Measurements from ENCODE around the gene TMEM231. TPM values are rescaled to one million over a fixed set of nuclear protein-coding genes. Genes with fewer than 3 reads are reported as not detected.
"Not testable (repeated sequence)": the region's sequence is repeated elsewhere in the genome, so short reads cannot be mapped to it uniquely, and the experiment has no call there.

Gene TMEM231
- total RNA-seq, 1 donor = 17.0 TPM

- H2AFZ ChIP-seq (ENCODE audit: low read length) = no peak overlapping the region
- H3K36me3 ChIP-seq (ENCODE audit: insufficient read depth, low read length) = no peaks in the 10 kb centered on the region
- no peak for TF ChIP-seq CTCF (IDR thresholded peaks at IDR 0.05; ENCODE audit: extremely low read depth, low read depth, low read length)
- H3K27ac ChIP-seq (ENCODE audit: low read depth, low read length) = no peak overlapping the region
- no peaks in the 10 kb centered on the region for H3K9me3 ChIP-seq (ENCODE audit: low read depth, low read length)
- no peaks in the 10 kb centered on the region for H4K20me1 ChIP-seq (ENCODE audit: insufficient read depth, low read length)
- no peak overlapping the region for H3K4me2 ChIP-seq (ENCODE audit: insufficient read depth, low read length)
- DNase-seq (ENCODE audit: insufficient read length, low spot score, missing footprints) = no peak
- peaks cover 7% of the 10 kb centered on the region for H3K79me2 ChIP-seq (ENCODE audit: insufficient read depth, low read length)
- H3K4me3 ChIP-seq (ENCODE audit: insufficient read depth, low read length) = no peak overlapping the region
- peaks cover 11% of the 10 kb centered on the region for H3K4me1 ChIP-seq (ENCODE audit: insufficient read depth, low read length)
- no peaks in the 10 kb centered on the region for H3K27me3 ChIP-seq (ENCODE audit: insufficient read depth, low read length)
These were observed 3.1 kb downstream of the TMEM231 start for GRCh38 chr16:75552951-75553350.

GRCh38 chr16:75550211-75550662, 5.8 kb downstream of the TMEM231 start:
- DNase-seq (ENCODE audit: insufficient read length, low spot score, missing footprints) = no peak

GRCh38 chr16:75548456-75548855, 7.6 kb downstream of the TMEM231 start:
- H3K4me1 ChIP-seq (ENCODE audit: insufficient read depth, low read length); H2AFZ ChIP-seq (ENCODE audit: low read length); H3K4me2 ChIP-seq (ENCODE audit: insufficient read depth, low read length); H3K36me3 ChIP-seq (ENCODE audit: insufficient read depth, low read length); H3K79me2 ChIP-seq (ENCODE audit: insufficient read depth, low read length); H3K9me3 ChIP-seq (ENCODE audit: low read depth, low read length); H4K20me1 ChIP-seq (ENCODE audit: insufficient read depth, low read length); DNase-seq (ENCODE audit: insufficient read length, low spot score, missing footprints); H3K4me3 ChIP-seq (ENCODE audit: insufficient read depth, low read length); H3K27ac ChIP-seq (ENCODE audit: low read depth, low read length); H3K27me3 ChIP-seq (ENCODE audit: insufficient read depth, low read length): not testable (repeated sequence)

More at GRCh38 chr16:75550211-75550662, 5.8 kb downstream of the TMEM231 start:
- Histone ChIP-seq H4K20me1 (ENCODE audit: insufficient read depth, low read length) (no peaks in the 10 kb centered on the region), H3K4me1 (ENCODE audit: insufficient read depth, low read length) (peaks cover 6% of the 10 kb centered on the region), H2AFZ (ENCODE audit: low read length) (no peak overlapping the region), H3K9me3 (ENCODE audit: low read depth, low read length) (no peaks in the 10 kb centered on the region), H3K36me3 (ENCODE audit: insufficient read depth, low read length) (no peaks in the 10 kb centered on the region), H3K27me3 (ENCODE audit: insufficient read depth, low read length) (no peaks in the 10 kb centered on the region), H3K4me3 (ENCODE audit: insufficient read depth, low read length) (no peak overlapping the region), H3K4me2 (ENCODE audit: insufficient read depth, low read length) (no peak overlapping the region), H3K27ac (ENCODE audit: low read depth, low read length) (no peak overlapping the region), H3K79me2 (ENCODE audit: insufficient read depth, low read length) (peaks cover 7% of the 10 kb centered on the region)
- peak; percentile 50 for TF ChIP-seq CTCF (IDR thresholded peaks at IDR 0.05; ENCODE audit: extremely low read depth, low read depth, low read length)

GRCh38 chr16:75546293-75546692, 9.8 kb downstream of the TMEM231 start:
- Histone ChIP-seq H2AFZ (ENCODE audit: low read length) (no peak overlapping the region), H3K4me3 (ENCODE audit: insufficient read depth, low read length) (no peak overlapping the region), H3K4me1 (ENCODE audit: insufficient read depth, low read length) (no peaks in the 10 kb centered on the region), H3K36me3 (ENCODE audit: insufficient read depth, low read length) (peaks cover 3% of the 10 kb centered on the region), H3K27ac (ENCODE audit: low read depth, low read length) (no peak overlapping the region), H3K9me3 (ENCODE audit: low read depth, low read length) (no peaks in the 10 kb centered on the region), H4K20me1 (ENCODE audit: insufficient read depth, low read length) (no peaks in the 10 kb centered on the region), H3K27me3 (ENCODE audit: insufficient read depth, low read length) (no peaks in the 10 kb centered on the region), H3K4me2 (ENCODE audit: insufficient read depth, low read length) (no peak overlapping the region), H3K79me2 (ENCODE audit: insufficient read depth, low read length) (no peaks in the 10 kb centered on the region)
- no peak for DNase-seq (ENCODE audit: insufficient read length, low spot score, missing footprints)
- TF ChIP-seq CTCF (IDR thresholded peaks at IDR 0.05; ENCODE audit: extremely low read depth, low read depth, low read length) = no peak

- H2AFZ ChIP-seq (ENCODE audit: low read length); H3K4me3 ChIP-seq (ENCODE audit: insufficient read depth, low read length); H4K20me1 ChIP-seq (ENCODE audit: insufficient read depth, low read length); H3K4me1 ChIP-seq (ENCODE audit: insufficient read depth, low read length); DNase-seq (ENCODE audit: insufficient read length, low spot score, missing footprints); H3K36me3 ChIP-seq (ENCODE audit: insufficient read depth, low read length); H3K79me2 ChIP-seq (ENCODE audit: insufficient read depth, low read length); H3K27me3 ChIP-seq (ENCODE audit: insufficient read depth, low read length); H3K27ac ChIP-seq (ENCODE audit: low read depth, low read length); H3K9me3 ChIP-seq (ENCODE audit: low read depth, low read length); H3K4me2 ChIP-seq (ENCODE audit: insufficient read depth, low read length): not testable (repeated sequence)
These were observed 10.2 kb downstream of the TMEM231 start for GRCh38 chr16:75545879-75546278.

GRCh38 chr16:75542462-75542861, 13.6 kb downstream of the TMEM231 start:
- not testable (repeated sequence) for H3K4me1 ChIP-seq (ENCODE audit: insufficient read depth, low read length); H3K9me3 ChIP-seq (ENCODE audit: low read depth, low read length); H3K27ac ChIP-seq (ENCODE audit: low read depth, low read length); H3K36me3 ChIP-seq (ENCODE audit: insufficient read depth, low read length); H3K27me3 ChIP-seq (ENCODE audit: insufficient read depth, low read length); H3K4me3 ChIP-seq (ENCODE audit: insufficient read depth, low read length); H3K4me2 ChIP-seq (ENCODE audit: insufficient read depth, low read length); DNase-seq (ENCODE audit: insufficient read length, low spot score, missing footprints); H3K79me2 ChIP-seq (ENCODE audit: insufficient read depth, low read length); H2AFZ ChIP-seq (ENCODE audit: low read length); H4K20me1 ChIP-seq (ENCODE audit: insufficient read depth, low read length)
